GM12891 (cell line): Measurements from ENCODE around the gene NAALAD2.
"Not testable (repeated sequence)": the region's sequence is repeated elsewhere in the genome, so short reads cannot be mapped to it uniquely, and the experiment has no call there.

Experiments
- DNase-seq: peaks from one replicate; pipeline ENCODE4 v3.0.0; 2011; ENCODE audit warnings: low spot score; ENCODE audit not compliant: insufficient read length
- FAIRE-seq: peaks from 2 replicates; lab custom pipeline; 2011; peaks lifted over from hg19 to GRCh38; lab: Jason Lieb, UNC
- PAX5 ChIP-seq: IDR thresholded peaks from 2 replicates; pipeline ENCODE4 v1.6.1; 2011; ENCODE audit warnings: low read length, moderate library complexity, mild to moderate bottlenecking; ENCODE audit not compliant: insufficient read depth, severe bottlenecking
- POLR2A ChIP-seq: IDR thresholded peaks from 2 replicates; pipeline ENCODE4 v1.6.1; 2011; ENCODE audit warnings: low read depth, low read length, control low read depth
- POLR2AphosphoS5 ChIP-seq: IDR thresholded peaks from 2 replicates; pipeline ENCODE4 v1.6.1; 2011; ENCODE audit warnings: low read depth, low read length, control low read depth
- POU2F2 ChIP-seq: IDR thresholded peaks from 2 replicates; pipeline ENCODE4 v1.6.1; 2011; ENCODE audit warnings: low read depth, mild to moderate bottlenecking, control low read depth, low read length, moderate library complexity
- SPI1 ChIP-seq: IDR thresholded peaks from 2 replicates; pipeline ENCODE4 v1.6.1; 2011; ENCODE audit warnings: low read depth, low read length, control low read depth
- TAF1 ChIP-seq: IDR thresholded peaks from 2 replicates; pipeline ENCODE4 v1.6.1; 2011; ENCODE audit warnings: low read depth, low read length, control low read depth

Gene NAALAD2

GRCh38 chr11:90192869-90193582 lies 58.6 kb downstream of the NAALAD2 start:
- TF ChIP-seq SPI1 (0 out of 2 replicates have a peak, but pooled peaks have one; percentile 15), TAF1 (no peak)
- DNase-seq: no peak
- no peak for FAIRE-seq

- TF ChIP-seq TAF1: no peak
- TF ChIP-seq PAX5: no peak
- no peak for TF ChIP-seq POLR2AphosphoS5
- TF ChIP-seq POLR2A: no peak
- no peak for TF ChIP-seq SPI1
- no peak for TF ChIP-seq POU2F2
- no peak for FAIRE-seq
Measured at GRCh38 chr11:90197377-90197776, 62.9 kb downstream of the NAALAD2 start.

GRCh38 chr11:90202342-90202741 lies 67.9 kb downstream of the NAALAD2 start:
- TF ChIP-seq SPI1 (no peak), POLR2A (no peak), POLR2AphosphoS5 (no peak), TAF1 (no peak), PAX5 (no peak), POU2F2 (no peak)
- FAIRE-seq: no peak

More at GRCh38 chr11:90197377-90197776, 62.9 kb downstream of the NAALAD2 start:
- no peak for DNase-seq

GRCh38 chr11:90204407-90204806 lies 69.9 kb downstream of the NAALAD2 start:
- FAIRE-seq (no peak), DNase-seq (no peak)
- no peak for TF ChIP-seq POLR2AphosphoS5
- TF ChIP-seq PAX5: no peak
- TF ChIP-seq POU2F2: no peak
- TF ChIP-seq SPI1: no peak
- TF ChIP-seq TAF1: no peak
- TF ChIP-seq POLR2A: no peak

More at GRCh38 chr11:90202342-90202741, 67.9 kb downstream of the NAALAD2 start:
- DNase-seq: no peak

- peak; percentile 80 for FAIRE-seq
- TF ChIP-seq POLR2AphosphoS5 (no peak), POU2F2 (no peak), POLR2A (no peak), SPI1 (no peak), PAX5 (no peak), TAF1 (no peak)
- no peak for DNase-seq
Measured at GRCh38 chr11:90204832-90205646, 70.6 kb downstream of the NAALAD2 start.

- DNase-seq, FAIRE-seq: not testable (repeated sequence)
Measured at GRCh38 chr11:90207992-90208391, 73.5 kb downstream of the NAALAD2 start.

GRCh38 chr11:90208857-90209256 lies 74.4 kb downstream of the NAALAD2 start:
- DNase-seq (no peak), FAIRE-seq (no peak)
- no peak for TF ChIP-seq POLR2AphosphoS5
- no peak for TF ChIP-seq SPI1
- TF ChIP-seq TAF1: no peak
- no peak for TF ChIP-seq POLR2A
- no peak for TF ChIP-seq POU2F2
- TF ChIP-seq PAX5: no peak

GRCh38 chr11:90213322-90213721 lies 78.9 kb downstream of the NAALAD2 start:
- DNase-seq (no peak), FAIRE-seq (no peak)
- TF ChIP-seq TAF1: no peak
- TF ChIP-seq PAX5: no peak
- no peak for TF ChIP-seq SPI1
- no peak for TF ChIP-seq POU2F2
- TF ChIP-seq POLR2A: no peak
- no peak for TF ChIP-seq POLR2AphosphoS5

- DNase-seq: no peak
- no peak for FAIRE-seq
- TF ChIP-seq PAX5 (no peak), POU2F2 (no peak), SPI1 (no peak)
Measured at GRCh38 chr11:90216611-90217010, 82.1 kb downstream of the NAALAD2 start.
